ENCODE data around the gene CSMD2.

CSMD2 gene

GRCh38 chr1:33659641-33660040, 505.4 kb downstream of the CSMD2 start:
- no peak for DNase-seq

GRCh38 chr1:33657833-33658232, 507.2 kb downstream of the CSMD2 start:
- no peak for DNase-seq

GRCh38 chr1:33656467-33657005, 508.5 kb downstream of the CSMD2 start:
- no peak for DNase-seq

GRCh38 chr1:33655496-33655895, 509.5 kb downstream of the CSMD2 start:
- DNase-seq = no peak

- peak in 1 of 2 experiments; percentile 35 for DNase-seq
Observed at GRCh38 chr1:33654267-33654834, 510.7 kb downstream of the CSMD2 start.

- no peak for DNase-seq
Observed at GRCh38 chr1:33653226-33653625, 511.8 kb downstream of the CSMD2 start.

- no peak for DNase-seq
Observed at GRCh38 chr1:33650708-33651107, 514.3 kb downstream of the CSMD2 start.

- no peak for DNase-seq
Observed at GRCh38 chr1:33649759-33650158, 515.3 kb downstream of the CSMD2 start.

GRCh38 chr1:33643216-33643615, 521.8 kb downstream of the CSMD2 start:
- DNase-seq = no peak

GRCh38 chr1:33641104-33641830, 523.8 kb downstream of the CSMD2 start:
- no peak for DNase-seq

- peak in 1 of 2 experiments; percentile 31 for DNase-seq
Observed at GRCh38 chr1:33640114-33640660, 524.8 kb downstream of the CSMD2 start.

GRCh38 chr1:33637846-33638440, 527.1 kb downstream of the CSMD2 start:
- DNase-seq = no peak

GRCh38 chr1:33636209-33636608, 528.8 kb downstream of the CSMD2 start:
- no peak for DNase-seq

- no peak for DNase-seq
Observed at GRCh38 chr1:33635336-33636012, 529.6 kb downstream of the CSMD2 start.

GRCh38 chr1:33634806-33635205, 530.2 kb downstream of the CSMD2 start:
- peak in 1 of 2 experiments; percentile 25 for DNase-seq

- DNase-seq = no peak
Observed at GRCh38 chr1:33634143-33634542, 530.9 kb downstream of the CSMD2 start.

- DNase-seq = peak; percentile 74 to 91
Observed at GRCh38 chr1:33633019-33633801, 531.8 kb downstream of the CSMD2 start.

- no peak for DNase-seq
Observed at GRCh38 chr1:33630686-33631085, 534.3 kb downstream of the CSMD2 start.

GRCh38 chr1:33626801-33627200, 538.2 kb downstream of the CSMD2 start:
- no peak for DNase-seq

GRCh38 chr1:33624991-33625870, 539.8 kb downstream of the CSMD2 start:
- peak in 1 of 2 experiments; percentile 11 for DNase-seq

Data from NCI-H446 (cell line).